Osteoblast (primary cell): ENCODE results near the gene ANTKMT. TPM values are rescaled to one million over a fixed set of nuclear protein-coding genes. Genes with fewer than 3 reads are reported as not detected.
A peak's percentile ranks its signal among the peaks of the same experiment; 100 is the strongest.

Source experiments
- DNase-seq: peaks from one replicate; pipeline ENCODE4 v3.0.0; 2011; ENCODE audit warnings: low spot score, mixed read lengths; ENCODE audit not compliant: insufficient read length; ENCODE audit errors: missing footprints
- H2AFZ ChIP-seq: 2 replicates; pipeline ENCODE4 v1.6.0; 2011; ENCODE audit warnings: mild to moderate bottlenecking, low read length
- H3K27ac ChIP-seq: 2 replicates; pipeline ENCODE4 v1.5.1; 2011; ENCODE audit warnings: mild to moderate bottlenecking, low read depth, low read length, moderate library complexity
- H3K27me3 ChIP-seq: 2 replicates; pipeline ENCODE4 v1.6.0; 2012; ENCODE audit warnings: mild to moderate bottlenecking, control low read depth, inconsistent platforms, low read length, moderate library complexity; ENCODE audit not compliant: insufficient read depth
- H3K36me3 ChIP-seq: 2 replicates; pipeline ENCODE4 v1.5.1; 2011; ENCODE audit warnings: mild to moderate bottlenecking, low read length, control low read depth, moderate library complexity; ENCODE audit not compliant: insufficient read depth
- H3K4me1 ChIP-seq: 2 replicates; pipeline ENCODE4 v1.5.1; 2011; ENCODE audit warnings: mild to moderate bottlenecking, low read length, control low read depth, moderate library complexity; ENCODE audit not compliant: insufficient read depth
- H3K4me2 ChIP-seq: 2 replicates; pipeline ENCODE4 v1.6.0; 2011; ENCODE audit warnings: mild to moderate bottlenecking, low read length; ENCODE audit not compliant: insufficient read depth
- H3K4me3 ChIP-seq: fragments of 200-600 bp; sonication (generic); 3 replicates; pipeline ENCODE4 v1.5.1; 2012; ENCODE audit warnings: mild to moderate bottlenecking, low read length, inconsistent platforms; ENCODE audit not compliant: insufficient read depth
- H3K79me2 ChIP-seq: 2 replicates; pipeline ENCODE4 v1.6.0; 2012; ENCODE audit warnings: mild to moderate bottlenecking, low read length, control low read depth, inconsistent platforms; ENCODE audit not compliant: insufficient read depth
- H3K9me3 ChIP-seq: 2 replicates; pipeline ENCODE4 v1.5.1; 2011; ENCODE audit warnings: low read depth, low read length, control low read depth
- H4K20me1 ChIP-seq: 2 replicates; pipeline ENCODE4 v1.6.0; 2012; ENCODE audit warnings: mild to moderate bottlenecking, low read length, control low read depth; ENCODE audit not compliant: insufficient read depth
- CTCF ChIP-seq: IDR thresholded peaks from 2 replicates; pipeline ENCODE4 v1.5.1; 2011; ENCODE audit warnings: mild to moderate bottlenecking, low read depth, low read length, moderate library complexity; ENCODE audit errors: extremely low read depth
- total RNA-seq: library from RNA; depleted of rRNA; stranded (reverse); fragments of >200 nt; gene quantifications from 2 replicates; pipeline ENCODE4 v1.2.3, GENCODE V29; 2012

Gene ANTKMT
- total RNA-seq, 1 donor, result 21.7 TPM

- no peaks in the 10 kb centered on the region for H3K79me2 ChIP-seq
- H3K9me3 ChIP-seq, result no peaks in the 10 kb centered on the region
- H4K20me1 ChIP-seq, result peaks cover 18% of the 10 kb centered on the region
- H3K36me3 ChIP-seq, result no peaks in the 10 kb centered on the region
- no peak overlapping the region for H3K4me3 ChIP-seq
- H3K4me2 ChIP-seq, result no peak overlapping the region
- TF ChIP-seq CTCF, result no peak
- no peak overlapping the region for H3K27ac ChIP-seq
- H3K4me1 ChIP-seq, result no peaks in the 10 kb centered on the region
- no peak overlapping the region for H2AFZ ChIP-seq
- DNase-seq, result no peak
- H3K27me3 ChIP-seq, result peaks cover 57% of the 10 kb centered on the region
Observed at GRCh38 chr16:698911-699671, 21.9 kb upstream of the ANTKMT start.

DNA sequence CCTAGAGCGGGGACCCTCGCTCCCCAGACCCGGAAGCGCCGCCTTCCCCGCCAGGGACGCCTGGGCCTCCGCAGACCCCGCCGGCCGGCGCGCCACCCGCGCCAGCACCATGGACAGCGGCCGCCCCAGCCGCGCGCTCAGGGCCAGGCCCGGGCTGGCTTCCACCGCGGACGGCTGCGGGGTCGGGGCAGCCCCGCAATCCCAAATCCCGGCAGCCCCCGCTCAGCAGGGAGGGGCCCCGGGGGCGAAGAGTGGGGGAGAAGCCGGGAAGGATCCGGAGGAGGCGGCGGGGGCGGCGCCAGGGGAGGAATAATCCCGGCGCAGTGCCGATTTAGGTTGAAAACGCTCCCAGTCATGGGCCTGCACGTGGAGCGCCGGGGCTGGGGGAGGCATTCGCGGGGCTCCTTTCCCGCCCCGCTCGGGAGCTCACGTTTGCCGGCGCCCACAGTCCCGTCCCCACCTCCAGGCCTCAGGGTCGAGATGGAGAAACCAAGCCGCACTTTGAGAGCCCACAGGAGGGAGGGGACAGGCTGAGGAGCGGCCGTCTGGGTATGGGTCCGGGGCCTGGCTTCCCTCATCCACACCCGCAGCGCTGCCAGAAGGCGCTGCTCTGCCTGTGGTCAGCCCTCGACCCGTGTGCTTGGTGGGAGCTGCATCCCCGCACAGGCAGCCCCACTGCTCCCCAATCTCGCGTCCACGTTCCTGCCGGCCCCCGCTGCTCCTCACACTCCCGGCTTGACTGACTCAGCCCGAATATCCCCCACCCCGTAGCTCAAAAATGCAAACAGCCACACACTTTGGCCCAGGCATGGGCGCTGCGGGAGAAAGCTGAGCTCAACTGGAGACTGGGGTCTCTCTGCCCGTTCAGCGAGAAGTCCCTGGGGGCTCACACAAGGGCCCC is 20.0 kb upstream of the ANTKMT start:
- H3K4me1 ChIP-seq, result no peaks in the 10 kb centered on the region
- H3K27me3 ChIP-seq, result peaks cover 50% of the 10 kb centered on the region
- no peaks in the 10 kb centered on the region for H3K9me3 ChIP-seq
- no peak overlapping the region for H3K27ac ChIP-seq
- no peaks in the 10 kb centered on the region for H3K36me3 ChIP-seq
- H3K4me2 ChIP-seq, result no peak overlapping the region
- peak; percentile 99 for DNase-seq
- peaks cover 14% of the 10 kb centered on the region for H4K20me1 ChIP-seq
- H3K79me2 ChIP-seq, result no peaks in the 10 kb centered on the region
- no peak for TF ChIP-seq CTCF
- no peak overlapping the region for H3K4me3 ChIP-seq
- no peak overlapping the region for H2AFZ ChIP-seq

DNA sequence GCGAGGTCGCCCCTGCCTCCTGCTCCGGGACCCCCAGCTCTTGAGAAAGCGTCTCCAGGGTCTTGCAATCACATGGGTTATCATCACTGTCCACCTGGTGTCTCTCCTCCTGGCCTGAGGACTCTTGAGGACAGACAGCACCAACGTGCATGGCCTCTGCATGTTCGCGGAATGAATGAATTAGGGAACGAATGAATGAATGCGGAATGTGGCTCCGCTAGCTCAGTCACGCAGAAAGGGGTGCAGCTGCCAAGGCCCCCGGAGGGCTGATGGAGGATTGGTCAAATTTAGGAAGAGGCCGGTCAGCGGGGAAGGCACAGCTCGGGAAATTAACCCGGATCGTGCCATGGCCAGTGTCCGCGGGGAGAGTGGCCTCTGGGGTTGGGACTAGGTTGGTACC is 18.6 kb upstream of the ANTKMT start:
- no peak for TF ChIP-seq CTCF
- Histone ChIP-seq H3K4me3 (no peak overlapping the region), H3K79me2 (no peaks in the 10 kb centered on the region), H3K27me3 (peaks cover 57% of the 10 kb centered on the region), H3K4me2 (no peak overlapping the region), H3K9me3 (no peaks in the 10 kb centered on the region), H3K36me3 (no peaks in the 10 kb centered on the region), H3K27ac (no peak overlapping the region), H3K4me1 (no peaks in the 10 kb centered on the region), H4K20me1 (peaks cover 15% of the 10 kb centered on the region), H2AFZ (no peak overlapping the region)
- DNase-seq, result no peak

DNA sequence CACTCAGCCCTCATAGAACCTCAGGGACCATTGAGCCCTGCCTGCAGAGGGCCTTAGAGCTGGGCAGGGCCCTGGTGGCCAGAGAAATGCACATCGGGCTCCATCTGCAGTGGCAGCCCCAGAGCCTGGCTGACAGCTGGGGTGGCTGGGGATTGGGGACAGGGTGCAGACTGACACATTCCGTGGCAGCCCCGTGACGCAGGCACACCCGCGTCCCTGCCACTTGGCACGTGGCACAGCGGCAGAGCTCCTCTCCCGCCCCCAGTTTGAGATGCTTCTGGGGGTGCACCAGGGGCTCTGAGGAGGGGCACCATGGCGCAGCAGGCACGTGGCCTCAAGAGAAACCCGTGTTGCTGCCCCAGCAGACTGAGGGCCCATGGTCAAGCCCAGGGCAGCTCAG is 17.5 kb upstream of the ANTKMT start:
- no peaks in the 10 kb centered on the region for H3K4me1 ChIP-seq

More for the DNA sequence above, 17.5 kb upstream of the ANTKMT start:
- H3K4me3 ChIP-seq, result no peak overlapping the region
- peaks cover 65% of the 10 kb centered on the region for H3K27me3 ChIP-seq
- H3K9me3 ChIP-seq, result no peaks in the 10 kb centered on the region
- no peak overlapping the region for H3K4me2 ChIP-seq
- H3K27ac ChIP-seq, result no peak overlapping the region
- no peak overlapping the region for H2AFZ ChIP-seq
- TF ChIP-seq CTCF, result no peak
- no peak for DNase-seq
- peaks cover 15% of the 10 kb centered on the region for H4K20me1 ChIP-seq
- no peaks in the 10 kb centered on the region for H3K79me2 ChIP-seq
- no peaks in the 10 kb centered on the region for H3K36me3 ChIP-seq
